LHCN-M2 (cell line): ENCODE measurements around the gene VAV3. TPM values are rescaled to one million over a fixed set of nuclear protein-coding genes. Genes with fewer than 3 reads are reported as not detected.

ENCODE experiments used
- DNase-seq: peaks from one replicate; pipeline ENCODE4 v3.0.0-alpha.2; 2012; ENCODE audit warnings: low read depth
- total RNA-seq: library from RNA; depleted of rRNA; stranded (reverse); fragments of >200 nt; gene quantifications from 2 replicates; pipeline ENCODE4 v1.2.3, GENCODE V29; 2014

VAV3 gene
- total RNA-seq, 1 experiment from 2014 or later = 1.4 TPM

DNA sequence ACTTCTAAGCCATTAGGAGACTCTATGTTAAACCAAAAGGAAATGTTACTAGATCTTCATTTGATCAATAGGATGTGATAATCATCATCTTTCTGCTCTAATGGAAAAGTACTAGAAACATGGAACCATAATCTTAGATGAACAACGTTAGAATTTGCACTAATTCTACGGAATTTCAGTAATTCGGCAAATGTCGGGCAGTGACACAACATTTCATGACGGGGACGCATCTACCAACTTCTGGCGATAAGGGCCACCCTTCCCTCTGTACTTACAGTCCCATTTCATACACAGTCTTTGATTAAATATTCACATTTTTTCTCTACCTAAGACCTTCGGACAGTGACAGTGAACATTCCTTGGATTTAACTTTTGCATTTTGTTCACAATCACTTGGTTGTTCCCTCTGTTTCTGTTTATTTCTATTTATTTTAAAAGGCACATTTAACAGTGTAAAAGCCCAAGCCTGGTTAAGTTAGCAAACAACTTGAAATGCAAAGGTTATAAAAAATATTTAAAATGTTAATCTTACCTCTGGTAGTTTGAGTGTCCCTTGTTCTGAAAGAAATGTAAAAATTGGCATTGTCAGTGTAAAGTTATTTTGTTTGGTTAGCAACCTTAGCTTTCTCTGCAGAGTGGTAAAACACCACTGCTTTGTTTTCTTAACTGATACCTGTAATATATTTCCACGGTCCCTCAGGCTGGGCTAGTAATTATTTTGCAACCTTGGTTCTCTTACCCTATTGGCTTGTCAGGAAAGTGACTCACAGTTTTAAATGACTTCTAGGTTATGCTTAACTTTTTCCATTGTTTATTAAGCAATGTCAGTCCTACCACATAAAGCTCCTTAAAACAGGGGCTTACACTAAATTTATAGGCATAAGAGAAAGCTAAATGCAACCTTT lies 276.9 kb downstream of the VAV3 start:
- peak; percentile 8 for DNase-seq

DNA sequence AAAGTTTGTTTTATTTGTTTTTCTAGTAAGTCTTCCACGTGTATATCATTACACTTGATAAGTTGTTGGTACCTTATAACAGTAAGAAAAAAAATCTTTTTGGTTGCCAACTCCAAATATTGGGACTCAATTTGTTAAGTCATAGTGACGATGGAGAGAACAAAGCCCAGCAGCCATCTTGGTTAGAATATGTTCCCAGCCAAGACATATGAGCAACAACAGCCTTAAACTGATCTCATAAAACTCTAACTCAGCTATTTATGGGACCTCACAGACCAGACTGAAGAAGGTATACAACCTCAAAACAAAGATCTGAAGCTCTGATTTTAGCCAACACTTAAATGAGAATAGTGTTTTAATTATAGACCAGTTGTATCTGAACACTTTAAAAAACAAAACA lies 281.3 kb downstream of the VAV3 start:
- DNase-seq = no peak

DNA sequence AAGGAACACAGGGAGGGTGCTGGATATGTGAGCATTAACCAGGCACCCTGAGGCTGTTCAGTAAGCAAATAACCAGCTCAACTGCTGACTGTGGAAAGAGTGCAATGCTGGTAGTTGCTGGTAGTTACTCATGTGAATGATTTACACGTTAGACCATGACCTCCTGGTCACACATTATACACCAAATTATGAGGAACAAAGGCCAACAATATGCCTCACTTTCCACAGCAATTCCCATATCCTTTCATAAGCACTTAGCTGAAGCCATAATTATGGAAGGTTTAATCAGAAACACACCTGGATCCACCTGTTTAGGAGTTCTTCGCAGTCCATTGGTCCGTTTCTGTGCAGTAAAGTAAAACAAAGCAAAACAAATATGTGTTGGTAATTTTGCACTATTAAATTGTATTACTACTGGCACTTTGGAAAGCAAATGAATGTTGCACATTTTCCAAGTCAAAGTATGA lies 281.8 kb downstream of the VAV3 start:
- no peak for DNase-seq

DNA sequence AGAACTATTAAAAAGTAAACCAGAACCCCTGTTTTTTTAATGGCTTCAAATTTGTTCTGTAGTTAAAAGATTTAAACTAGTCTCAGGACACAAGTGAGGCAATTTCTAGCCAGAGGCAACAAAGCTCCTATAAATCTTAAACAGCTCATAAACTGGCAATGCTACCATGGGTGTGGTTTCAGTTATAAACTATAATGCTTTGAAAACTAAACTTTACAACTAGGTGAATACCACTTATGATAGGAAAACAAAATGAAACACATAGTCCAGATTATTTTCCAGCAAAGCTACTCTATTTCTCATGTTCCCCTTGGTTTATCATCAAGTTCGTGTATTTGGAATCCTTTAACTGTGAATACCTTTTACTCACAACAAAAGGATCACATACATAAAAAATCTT lies 282.5 kb downstream of the VAV3 start:
- no peak for DNase-seq

DNA sequence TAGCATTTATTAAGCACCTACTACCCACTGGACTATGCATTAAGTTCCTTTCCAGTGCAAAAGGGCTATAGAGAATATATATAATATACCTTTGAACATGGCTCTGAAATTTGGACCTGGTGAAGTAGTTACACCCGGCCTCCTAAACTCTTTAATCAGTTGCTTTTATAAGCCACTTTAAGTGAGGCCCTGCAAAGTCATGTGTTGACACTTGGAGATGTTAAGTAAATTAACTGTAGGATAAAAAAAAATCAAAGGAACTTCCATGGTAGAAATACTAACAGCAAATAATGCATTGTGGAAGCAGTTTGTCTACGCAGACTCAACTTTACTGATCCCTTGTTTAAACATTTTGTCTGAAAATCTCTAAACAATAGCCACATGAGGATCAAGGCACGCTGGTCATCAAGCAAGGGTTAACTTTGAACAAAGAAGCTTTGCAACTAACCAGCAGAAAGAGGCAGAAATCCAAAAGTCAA lies 283.9 kb downstream of the VAV3 start:
- DNase-seq = no peak

DNA sequence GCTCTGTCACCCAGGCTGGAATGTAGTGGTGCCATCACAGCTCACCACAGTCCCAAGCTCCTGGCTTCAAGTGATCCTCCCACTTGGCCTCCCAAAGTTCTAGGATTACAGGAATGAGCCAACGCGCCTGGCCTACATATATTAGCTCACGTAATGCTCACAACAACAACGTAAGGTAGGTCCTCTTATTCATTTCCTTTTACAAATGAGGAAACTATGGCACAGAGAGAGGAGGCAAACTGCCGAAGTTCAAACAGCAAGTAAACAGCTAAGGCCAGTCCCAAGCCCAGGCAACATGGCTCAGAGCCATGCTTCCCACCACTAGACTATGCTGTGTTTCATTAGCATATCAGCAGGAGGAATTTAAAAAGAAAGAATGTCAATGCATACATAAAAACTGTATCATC lies 284.4 kb downstream of the VAV3 start:
- no peak for DNase-seq

DNA sequence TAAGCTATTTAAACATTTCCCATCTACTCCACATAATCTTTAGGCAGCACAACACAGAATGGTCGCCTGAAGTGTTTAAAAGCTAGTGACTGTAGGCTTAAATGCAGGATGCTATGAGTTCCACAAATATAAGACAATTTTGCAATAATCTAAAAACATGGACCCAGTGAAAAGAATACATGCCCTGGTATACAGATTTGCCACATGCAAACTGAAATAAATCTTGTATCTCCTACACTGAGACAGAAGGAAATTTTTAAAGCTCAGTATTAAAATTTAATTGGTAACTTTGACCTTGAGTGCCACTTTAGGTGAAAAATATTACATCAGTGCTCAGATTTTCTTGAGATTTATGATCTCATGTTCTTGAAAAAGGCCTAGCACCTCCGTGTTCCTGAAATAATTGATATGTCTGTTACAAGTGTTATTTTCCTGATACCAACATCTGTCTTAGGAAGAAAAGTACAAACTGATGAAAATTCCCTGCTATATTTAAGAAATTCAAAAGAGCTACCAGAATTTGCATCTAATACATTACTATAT lies 285.5 kb downstream of the VAV3 start:
- DNase-seq = no peak

DNA sequence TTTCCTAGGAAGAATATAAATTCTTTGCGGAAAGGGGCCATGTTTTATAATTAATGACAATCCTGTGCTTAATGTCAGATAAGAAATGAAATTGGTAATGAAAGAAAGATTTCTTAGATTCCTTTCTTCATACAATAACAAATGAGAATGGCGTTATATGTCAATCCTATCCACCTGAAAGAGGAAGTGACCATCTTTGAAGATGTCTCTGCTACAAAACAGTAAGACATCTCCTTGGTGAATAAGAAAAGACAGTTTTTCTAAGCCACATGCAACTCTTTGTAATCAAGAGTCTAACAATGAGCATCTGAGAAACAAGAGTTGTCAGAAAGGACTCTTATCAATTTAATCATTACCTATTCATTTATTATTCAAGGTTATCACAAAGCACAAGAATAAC lies 286.0 kb downstream of the VAV3 start:
- DNase-seq = no peak

DNA sequence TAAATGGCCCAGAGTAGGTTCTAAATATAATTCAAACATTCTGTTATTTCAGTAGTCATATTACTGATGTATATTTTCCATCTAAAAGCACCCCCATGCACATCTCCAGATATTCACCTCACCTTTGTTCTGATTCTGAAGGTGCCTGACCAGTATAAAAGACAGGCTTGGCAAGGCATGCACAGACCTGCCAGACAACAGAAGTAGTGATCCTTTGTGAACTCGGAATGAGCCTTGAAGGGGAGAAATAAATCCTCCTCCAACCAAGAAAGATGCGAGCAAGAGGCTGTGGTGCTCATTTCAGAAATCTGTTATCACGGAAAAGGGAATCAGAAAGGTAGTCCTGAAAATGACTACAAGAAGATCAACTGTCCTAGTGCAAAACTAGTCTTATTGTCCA lies 287.3 kb downstream of the VAV3 start:
- no peak for DNase-seq

DNA sequence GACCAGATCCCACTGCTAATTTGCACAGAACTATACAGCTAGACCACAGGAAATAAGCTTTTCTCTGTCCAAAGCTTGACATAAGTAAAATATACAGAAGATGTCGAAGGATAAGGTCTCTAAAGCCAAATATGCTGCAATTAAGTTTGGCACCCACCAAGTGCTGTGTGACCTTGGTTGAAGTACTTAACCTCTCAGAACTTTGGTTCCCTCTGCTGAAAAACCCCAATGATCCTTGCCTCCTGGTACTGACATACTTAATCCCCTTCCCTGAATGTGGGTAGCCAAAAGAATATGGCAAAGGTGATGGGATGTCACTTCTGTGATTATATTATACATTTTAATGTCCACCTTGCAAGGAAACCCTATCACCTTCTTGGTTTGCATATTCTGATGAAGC lies 290.5 kb downstream of the VAV3 start:
- DNase-seq = no peak

DNA sequence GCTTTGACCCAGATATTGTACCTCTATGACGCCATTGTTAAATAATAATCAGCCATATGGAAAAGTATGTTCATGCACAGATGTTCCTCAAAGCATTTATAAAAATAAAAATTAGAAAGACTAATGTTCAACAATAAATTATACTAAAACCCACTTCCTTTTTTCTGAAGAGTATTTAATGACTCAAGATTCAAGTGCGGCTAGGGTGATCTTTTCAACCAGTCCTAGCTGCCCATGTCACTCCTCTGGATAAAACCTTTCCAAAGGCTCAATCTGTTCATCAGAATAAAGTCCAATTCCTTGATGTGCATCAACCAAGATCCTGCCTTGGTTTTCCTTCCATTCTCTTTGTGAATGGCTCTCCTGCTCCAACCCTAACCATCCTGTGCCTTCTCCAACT lies 292.0 kb downstream of the VAV3 start:
- DNase-seq = no peak

DNA sequence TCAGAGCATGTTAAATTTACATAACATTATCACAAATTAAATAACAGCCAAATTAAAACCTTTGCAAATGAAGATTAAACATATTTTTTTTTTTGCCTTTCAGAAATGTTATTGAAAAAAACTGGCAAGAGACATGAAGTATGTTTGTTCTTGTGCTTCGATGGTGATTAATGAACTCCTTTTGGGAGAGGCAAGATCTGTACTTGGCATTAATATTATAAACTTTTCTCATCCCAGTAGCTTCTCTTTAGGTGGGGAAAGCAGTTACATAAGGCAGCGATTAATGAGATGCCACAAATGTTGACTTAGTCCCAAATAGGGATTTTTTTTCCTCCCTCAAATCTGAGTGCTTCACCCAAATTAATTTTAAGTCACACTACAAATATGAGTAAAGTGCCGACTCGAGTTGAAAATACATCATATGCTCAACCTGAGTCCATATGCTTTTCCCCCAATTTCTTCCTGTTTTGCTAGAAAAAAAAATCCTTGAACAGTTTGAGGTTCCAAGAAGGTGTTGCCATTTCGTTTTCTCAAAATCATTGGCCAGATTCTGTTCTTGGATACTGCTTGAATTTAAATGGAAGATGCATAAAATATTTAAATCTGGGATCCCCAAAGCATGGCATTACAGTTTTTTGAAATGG lies 294.5 kb downstream of the VAV3 start:
- no peak for DNase-seq

DNA sequence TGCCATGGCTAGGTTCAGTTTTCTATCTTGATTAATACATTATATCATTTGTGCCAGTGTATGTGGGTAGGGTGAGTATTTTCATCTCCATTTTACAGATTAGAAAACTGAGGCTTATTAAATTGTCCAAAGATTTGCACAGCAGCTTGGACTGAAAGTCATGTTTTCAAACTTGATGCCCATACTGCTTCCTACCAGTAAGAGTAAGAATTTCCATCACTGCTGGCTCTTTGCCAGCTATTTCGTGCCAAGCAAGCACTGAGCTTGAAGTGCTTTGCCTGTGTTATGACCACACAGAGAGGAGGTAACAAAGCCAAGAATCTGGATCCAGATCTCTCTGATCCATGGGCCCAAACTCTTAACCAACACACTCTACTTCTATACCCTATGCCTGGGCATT lies 295.0 kb downstream of the VAV3 start:
- peak; percentile 35 for DNase-seq

DNA sequence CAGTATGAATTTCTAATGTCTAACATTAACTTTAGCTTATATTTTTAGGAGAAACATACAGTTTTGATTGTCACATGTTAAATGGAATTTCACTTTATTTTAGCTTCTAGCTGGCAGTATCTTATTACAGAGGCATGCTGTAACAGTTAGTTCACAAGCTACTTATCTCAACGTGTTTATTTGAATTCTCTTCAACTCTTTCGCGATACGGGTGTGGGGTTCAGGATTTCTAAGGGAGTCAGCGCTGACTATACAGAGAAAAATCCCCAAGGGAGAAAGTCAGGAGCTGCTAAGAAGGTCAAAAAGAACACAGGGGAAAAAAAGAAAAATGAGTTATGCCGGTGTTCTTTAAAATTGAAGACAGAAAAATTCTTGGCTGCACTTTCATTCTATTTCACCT lies 296.2 kb downstream of the VAV3 start:
- DNase-seq = no peak

DNA sequence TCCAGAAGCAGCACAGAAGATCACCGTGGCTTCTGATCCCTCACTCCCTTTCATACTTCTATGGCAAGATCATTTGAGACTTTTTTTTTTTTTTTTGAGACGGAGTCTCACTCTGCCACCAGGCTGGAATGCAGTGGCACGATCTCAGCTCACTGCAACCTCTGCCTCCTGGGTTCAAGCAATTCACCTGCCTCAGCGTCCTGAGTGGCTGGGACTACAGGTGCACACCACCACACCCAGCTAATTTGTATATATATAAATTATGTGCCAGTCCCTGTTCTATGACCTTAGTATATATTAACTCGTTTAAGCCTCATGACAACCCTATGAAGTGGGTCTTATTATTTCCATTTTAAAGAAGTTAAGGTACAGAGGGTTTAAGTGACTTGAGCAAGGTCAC lies 298.5 kb downstream of the VAV3 start:
- no peak for DNase-seq

DNA sequence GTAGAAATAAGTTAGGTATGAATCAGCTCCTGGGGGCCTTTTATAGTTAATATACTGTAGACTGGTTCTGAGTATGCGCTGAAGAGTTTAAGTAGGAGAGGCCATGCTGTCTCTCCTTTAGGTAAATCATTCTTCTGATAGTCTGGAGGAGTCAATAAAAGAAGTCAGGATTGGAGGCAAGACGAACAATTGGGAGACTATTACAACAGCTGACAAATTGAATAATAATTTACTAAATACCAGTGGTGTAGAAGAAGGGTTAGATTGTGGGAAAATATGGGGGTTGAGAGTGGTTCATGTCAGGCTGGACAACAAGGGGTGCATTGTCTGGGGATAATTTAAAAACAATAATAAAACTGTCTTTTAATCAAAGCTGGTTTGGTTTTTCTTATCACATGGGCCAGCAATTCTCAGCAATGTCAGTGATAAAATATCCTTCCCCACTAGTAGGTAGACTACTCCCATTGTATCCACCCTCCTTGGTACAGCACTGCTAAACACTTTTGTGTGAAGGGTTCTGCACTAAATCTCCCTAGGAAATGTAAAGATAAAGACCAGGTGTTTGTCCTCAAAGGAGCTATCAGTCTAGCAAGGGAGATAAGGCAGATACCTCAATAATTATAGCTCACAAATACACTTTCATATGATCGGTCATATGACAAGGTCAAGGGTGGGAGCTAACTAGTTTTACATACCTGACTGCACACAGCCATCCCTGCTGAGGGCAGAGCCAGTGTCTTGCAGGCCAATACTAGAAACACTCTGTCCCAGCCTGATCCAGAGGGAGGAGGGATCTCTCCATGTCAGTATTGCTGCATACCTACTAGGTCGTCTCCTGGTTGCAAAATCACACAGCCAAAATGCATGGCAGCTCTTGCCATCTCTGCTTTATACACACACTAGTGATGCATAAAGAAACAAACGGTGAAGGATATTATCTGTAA lies 299.7 kb downstream of the VAV3 start:
- DNase-seq = no peak

DNA sequence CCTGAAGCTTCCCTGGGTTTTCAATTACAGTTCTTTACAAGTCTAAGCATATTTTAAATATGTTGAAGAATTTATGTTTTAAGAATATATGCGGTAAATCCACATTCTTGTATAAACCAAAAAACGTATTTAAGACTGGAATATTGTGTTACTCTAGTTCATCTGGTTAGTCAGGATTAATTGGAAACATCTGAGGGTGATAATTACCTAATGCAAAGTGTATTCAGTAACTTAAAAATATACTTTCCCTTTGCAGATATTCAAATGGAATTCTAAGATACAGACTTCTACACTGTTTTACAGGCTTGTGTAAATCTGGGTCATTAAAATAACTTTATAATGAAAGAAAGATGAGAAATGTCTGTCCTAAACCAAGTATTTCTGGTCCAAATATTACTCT lies 302.0 kb downstream of the VAV3 start:
- DNase-seq = no peak

DNA sequence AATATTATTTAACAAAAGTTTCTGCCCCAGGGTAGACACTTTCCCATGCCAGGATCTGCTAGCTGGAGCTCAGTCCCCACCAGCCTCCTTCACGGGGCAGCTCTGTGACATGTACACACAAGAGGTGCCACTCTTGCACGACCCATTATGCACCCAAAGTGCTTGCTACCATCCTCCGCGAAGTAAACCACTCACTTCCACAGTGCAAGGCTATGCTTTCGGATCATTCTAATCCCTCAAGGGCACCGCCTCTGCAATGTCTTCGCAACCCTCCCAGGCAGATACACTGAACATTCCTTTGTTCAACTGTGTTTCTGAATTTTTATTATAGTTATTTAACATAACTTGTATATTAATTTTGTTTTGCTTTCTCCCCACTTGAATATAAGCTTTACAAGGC lies 303.8 kb downstream of the VAV3 start:
- DNase-seq = no peak

DNA sequence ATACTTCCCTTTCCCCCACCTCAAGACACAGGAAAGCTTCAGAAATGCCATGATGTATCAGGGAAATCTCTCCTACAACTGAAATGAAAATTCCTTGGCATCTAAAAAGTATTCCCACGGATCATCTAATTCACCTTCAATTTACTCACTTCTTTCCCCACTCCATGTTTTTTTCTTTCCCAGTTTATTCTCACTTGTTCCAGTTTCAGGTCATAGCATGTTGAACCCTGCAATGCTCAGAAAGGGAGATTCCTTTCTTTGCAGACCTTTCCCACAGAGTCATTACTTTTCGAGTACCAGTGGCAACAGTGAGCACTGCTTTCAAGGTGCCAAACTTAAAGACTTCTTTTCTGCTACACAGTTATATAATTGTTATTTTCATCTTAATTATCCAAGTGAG lies 305.0 kb downstream of the VAV3 start:
- DNase-seq = no peak

DNA sequence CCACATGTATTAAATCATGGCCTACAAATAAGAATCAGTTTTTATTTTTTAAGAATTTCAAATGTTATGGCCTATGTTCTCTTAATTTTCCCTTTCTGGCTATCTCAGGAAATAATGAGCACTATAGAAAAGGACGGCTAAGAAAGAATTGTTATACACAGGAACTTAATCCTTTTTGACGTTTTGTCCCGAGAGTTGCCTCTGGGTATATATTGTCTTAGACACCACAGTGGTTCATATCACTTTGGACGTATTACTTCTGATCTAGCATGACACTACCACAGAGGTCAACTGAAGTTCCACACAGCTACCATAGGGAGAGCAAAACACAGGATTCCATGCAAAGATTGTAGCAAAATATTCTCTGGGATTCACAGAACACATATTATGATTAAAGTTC lies 307.6 kb downstream of the VAV3 start:
- DNase-seq = no peak

DNA sequence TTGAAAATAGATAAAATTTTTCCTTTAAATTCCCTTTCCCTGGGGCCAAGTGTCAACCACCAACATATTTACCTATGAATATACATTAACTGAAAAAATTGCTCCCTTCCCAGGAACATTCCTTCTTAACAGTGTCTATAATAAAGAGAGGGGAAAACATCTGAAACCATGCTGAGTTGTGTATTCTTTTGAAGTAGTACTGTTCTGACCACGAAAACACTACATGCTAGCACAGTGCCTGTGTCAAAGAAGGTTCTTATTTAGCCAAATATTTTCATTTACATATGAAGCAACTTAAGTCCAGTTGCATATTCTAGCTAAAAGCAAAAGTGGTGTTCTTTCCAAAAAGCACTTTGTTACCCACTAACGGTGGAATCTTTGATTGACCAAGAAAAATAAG lies 311.2 kb downstream of the VAV3 start:
- no peak for DNase-seq

DNA sequence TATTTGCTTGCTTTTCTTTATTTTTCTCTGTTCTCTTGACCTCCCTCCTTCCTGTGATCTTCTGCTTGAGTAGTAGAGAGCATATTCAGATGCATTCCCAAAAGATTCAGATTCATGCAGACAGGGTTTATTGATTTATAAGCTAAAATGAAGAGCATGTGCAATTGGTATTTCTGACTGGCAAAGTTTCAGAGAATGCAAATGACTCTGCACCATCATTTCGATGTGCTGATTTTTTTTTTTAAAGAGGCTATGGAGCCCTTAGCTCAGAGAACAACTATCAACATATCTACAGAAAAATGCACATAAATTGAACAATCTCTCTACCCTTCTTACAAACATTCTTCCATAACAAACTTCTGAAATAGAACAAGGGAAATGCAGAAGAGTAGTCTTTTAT lies 312.0 kb downstream of the VAV3 start:
- no peak for DNase-seq
